Stimulated activated CD4-positive, alpha-beta T cell treated with anti-CD3 and anti-CD28 coated beads, Interleukin-4, amount 100 ng/mL, for 4 hours (primary cell): ENCODE results near the gene TP53BP1.

Experiments used
- DNase-seq, 2 experiments: peaks; one replicate each; pipeline ENCODE4 v3.0.0-alpha.2; 2020

Gene TP53BP1

DNA sequence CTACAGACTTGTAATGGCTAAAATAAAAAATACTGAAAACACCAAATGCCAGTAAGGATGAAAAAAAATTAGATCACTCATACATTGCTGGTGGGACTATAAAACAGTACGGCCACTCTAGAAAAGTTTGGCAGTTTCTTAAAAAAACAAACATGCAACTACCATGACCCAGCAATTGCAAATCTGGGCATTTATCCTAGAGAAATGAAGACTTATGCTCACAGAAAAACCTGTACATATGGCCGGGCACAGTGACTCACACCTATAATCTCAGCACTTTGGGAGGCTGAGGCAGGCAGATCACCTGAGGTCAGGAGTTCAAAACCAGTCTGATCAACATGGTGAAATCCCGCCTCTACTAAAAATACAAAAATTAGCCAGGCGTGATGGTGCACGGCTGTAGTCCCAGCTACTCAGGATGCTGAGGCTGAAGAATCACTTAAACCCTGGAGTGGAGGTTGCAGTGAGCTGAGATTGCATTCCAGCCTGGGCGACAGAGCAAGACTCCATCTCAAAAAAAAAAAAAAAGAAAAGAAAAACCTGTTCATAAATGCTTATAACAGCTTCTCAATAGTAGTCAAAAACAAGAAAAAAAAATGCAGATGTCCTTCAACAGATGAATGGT, 5.6 kb downstream of the TP53BP1 start:
- no peak for DNase-seq

DNA sequence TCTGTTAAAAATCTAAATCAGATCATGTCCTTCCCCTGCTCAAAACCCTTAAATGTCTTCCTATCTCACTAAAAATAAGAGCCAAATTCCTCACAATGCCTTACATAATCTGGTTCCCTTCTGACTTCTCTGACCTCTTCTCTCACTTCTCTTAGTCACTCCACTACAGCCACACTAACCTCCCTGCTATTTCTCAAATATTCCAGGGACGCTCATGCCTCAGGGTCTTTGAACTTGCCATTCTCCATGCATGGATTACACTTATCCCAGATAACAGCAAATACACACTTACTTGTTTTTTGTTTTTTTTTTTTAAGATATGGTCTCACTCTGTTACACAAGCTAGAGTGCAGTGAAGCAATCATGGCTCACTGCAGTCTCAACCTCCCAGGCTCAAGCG, 8.5 kb downstream of the TP53BP1 start:
- no peak for DNase-seq

DNA sequence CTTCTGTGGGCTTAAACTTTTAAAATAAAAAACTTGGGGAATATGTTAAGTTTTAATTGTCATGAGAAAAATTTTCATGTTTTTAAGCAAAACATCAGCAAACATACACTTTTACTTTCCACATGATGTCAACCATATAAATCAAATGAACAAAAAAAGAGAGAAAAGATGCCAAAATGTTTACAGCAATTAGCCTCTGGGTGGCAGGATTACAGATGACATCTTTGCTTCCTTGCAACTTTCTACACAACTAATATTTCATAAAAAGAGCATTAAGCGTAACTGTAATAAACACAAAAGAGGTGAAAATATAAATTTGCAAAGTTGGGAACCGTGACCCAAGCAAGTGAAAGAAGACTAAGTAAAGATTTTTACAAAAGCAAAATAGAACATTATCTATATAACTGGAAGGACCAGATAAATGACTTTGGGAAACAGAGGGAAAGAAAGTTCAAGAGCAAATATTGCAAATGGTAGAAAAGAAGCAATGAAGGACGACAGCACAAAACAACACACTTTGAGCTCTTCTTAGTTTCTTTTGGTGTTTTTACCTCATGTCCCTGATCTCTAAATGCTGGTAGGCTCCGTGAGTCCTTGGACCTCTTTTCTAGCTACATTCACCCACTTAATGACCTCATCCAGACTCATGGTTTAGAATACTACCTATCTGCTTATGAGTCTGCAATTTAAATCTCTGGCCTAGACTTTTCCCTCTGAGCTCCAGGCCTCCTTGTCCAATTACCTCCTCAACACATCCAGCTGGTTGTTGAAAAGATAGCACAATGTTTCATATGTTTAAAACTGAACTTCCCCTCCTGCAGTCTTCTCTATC, 9.4 kb downstream of the TP53BP1 start:
- DNase-seq, result no peak

DNA sequence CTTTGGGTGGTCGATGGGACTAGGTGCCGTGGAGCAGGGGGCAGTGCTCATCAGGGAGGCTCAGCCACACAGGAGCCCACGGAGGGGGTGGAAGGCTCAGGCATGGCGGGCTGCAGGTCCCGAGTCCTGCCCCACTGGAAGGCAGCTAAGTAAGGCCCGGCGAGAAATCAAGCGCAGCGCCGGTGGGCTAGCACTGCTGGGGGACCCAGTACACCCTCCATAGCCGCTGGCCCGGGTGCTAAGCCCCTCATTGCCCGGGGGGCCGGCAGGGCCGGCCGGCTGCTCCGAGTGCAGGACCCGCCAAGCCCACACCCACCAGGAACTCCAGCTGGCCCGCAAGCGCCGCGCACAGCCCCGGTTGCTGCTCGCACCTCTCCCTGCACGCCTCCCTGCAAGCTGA, 19.1 kb downstream of the TP53BP1 start:
- DNase-seq, result no peak

DNA sequence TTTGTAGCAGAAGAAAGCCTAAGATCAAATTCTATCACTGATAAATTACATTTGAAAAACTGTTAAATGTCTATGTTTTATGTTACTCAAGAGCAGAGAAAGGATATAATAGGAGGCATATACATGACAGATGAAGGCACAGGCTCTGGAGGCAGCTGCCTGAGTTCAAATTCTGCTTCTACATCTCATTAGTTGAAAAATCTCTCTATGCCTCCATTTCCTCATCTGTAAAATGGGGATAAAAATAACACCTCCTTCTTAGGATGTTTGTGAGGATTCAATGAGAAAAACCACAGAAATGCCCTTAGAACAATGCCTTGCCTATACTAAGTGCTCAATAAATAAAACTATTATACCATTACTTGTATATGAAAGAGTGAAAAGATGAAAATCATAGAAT, 21.0 kb downstream of the TP53BP1 start:
- no peak for DNase-seq

DNA sequence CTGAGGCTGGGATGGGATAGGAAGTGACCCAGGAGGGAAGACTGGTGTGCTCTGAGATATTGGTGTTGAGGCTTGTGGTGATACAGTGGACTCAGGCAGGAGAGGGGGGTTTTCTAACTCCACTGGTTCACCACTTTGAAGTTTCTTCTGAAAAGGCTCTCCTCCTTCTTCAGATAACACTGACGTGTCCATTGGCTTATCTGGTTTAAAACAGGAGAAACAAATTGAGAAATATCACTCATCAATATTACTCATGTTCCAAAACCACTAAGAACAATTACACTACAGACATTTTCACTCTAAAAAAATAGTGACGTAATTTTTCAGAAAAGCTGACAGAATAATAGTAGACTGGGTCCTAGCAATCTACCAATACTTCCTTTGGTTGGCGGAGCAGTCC, 23.1 kb downstream of the TP53BP1 start:
- DNase-seq, result no peak

DNA sequence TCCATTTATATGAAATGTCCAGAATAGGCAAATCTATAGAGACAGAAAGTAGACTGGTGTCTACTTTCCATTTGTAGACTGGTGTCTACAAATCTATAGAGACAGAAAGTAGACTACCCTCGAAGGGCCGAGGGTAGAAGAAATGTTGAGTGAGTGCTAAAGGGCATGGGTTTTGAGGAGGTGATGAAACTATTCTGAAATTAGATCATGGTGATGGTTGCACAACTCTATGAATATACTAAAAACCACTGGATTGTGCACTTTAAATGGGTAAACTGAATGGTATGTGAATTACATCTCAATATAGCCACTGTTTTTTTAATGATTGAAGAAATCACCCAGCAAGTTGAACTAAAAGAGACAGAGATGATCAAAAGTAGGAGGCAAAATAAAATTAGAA, 27.9 kb downstream of the TP53BP1 start:
- DNase-seq, result no peak

DNA sequence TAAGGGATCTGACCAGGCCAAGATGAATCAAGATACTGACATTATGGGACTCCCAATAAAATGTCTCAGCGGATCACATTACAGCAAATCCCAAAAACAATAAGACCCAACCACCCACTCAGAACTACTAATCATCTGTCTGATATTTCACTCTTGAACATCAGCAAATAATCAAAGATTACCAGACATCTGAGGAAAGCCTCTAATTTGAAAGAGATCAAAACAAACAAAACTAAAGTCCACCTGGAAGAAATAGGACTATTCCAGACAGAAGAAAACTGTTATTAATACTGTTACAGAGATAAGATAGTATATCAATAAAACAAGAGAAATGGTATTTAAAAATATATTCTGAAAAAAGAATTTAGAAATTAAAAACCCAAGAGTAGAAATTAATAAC, 29.0 kb downstream of the TP53BP1 start:
- DNase-seq, result no peak

DNA sequence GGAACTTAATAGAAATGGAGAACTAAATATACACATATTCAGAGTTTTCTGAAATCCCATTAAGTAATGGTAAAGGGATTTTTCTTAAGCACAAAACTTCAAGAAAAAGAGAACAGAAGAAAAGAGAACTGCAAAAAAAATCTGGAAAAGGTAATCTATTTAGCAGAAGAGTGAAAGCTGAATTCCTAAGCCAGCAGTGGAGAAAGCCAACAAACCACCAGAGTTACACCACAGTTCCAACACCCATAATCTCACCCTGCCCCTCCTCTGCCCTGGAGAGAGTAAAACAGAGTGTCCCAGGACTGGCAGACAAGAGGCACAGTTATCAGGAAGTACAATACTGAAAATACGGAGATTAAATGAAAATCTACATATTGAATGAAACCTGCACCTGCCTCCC, 29.4 kb downstream of the TP53BP1 start:
- no peak for DNase-seq

DNA sequence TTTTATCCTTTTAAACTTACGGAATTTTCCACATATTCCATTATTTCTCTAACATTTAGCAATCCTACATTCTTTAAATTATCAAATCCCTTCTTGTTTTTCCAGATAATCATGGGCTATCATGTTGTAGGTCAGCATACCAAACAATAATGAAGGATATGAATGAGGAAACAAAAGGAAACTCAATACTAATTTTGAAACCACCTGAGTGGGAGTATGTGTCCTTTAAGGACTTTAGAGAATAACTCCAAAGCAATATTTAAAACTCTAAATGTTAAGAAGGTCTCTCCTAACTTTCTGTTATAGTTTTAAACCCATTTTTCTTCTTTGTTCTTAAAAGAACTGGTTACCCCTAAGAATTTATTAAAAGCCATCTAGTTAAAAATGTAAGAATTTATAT, 43.0 kb downstream of the TP53BP1 start:
- no peak for DNase-seq

DNA sequence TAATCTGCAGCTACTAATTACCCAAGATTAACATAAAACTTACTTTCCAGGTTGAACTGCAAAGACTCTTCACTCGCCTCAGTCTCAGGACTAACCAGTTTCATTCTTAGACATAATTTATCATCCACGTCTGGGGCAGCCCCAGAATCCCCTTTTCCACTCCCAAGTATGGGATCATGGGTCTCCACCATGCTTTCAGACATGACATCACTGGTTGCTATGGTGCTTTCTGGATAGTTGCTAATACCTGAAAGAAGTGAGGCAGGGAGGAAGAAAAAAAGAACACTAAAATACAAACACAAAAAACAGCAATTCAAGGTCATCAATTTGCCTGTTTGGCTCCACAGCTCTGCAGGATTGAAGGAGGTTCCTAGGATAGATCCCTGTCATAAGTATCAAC, 46.6 kb downstream of the TP53BP1 start:
- DNase-seq, result no peak

DNA sequence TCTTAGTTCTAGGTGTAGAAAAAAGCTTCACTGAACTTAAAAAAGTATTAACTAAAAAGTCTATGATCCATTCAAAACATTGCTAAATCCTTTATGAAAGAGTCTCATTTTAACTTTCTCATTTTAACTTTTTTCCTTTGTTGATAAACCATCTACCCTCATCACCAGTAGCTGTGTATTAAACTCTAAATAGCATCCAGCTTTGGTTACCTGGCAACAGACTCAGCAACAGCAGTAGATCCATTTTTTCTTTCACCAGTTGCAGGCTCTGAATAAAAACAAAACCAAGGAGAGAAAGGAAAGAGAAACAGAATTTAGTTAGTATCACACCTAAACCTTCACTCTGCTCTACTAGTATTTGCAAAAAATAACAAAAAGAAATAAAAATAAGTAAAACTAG, 51.6 kb downstream of the TP53BP1 start:
- DNase-seq, result no peak

DNA sequence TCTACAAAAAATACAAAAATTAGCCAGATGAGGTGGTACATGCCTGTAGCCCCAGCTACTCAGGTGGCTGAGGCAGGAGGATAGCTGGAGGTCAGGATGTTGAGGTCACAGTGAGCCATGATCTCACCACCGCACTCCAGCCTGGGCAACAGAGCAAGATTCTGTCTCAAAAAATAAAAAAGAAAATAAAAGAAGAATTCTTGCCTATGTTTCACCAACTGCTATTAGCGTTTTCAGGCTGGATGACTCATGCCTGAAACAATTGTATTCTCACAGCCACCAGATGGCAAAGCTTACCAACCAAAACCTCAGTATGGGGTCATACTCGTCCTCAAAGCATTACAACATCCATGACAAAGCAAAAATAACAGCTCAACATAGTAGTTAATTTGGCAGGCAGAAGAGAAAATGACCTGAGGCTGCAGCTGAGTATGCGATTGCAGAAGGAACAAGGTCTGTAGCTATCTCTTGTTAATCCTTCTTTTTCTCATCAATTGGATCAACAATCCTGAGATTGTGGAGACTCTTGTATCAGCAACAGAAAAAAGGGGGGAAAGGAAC, 52.2 kb downstream of the TP53BP1 start:
- peak; percentile 2 to 25 for DNase-seq

DNA sequence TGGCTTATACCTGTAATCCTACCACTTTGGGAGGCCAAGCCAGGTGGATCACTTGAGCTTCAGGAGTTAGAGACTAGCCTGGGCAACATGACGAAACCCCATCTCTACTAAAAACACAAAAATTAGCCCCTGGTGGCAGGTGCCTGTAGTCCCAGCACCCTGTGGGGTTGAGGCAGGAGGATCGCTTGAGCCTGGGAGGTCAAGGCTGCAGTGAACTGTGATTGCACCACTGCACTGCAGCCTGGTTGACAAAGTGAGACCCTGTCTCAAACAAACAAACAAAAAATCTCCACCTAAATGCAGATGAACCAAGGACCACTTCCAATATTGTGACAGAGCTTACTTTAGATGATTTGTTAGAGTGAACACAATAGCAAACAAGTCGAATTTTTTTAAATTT, 53.7 kb downstream of the TP53BP1 start:
- no peak for DNase-seq

DNA sequence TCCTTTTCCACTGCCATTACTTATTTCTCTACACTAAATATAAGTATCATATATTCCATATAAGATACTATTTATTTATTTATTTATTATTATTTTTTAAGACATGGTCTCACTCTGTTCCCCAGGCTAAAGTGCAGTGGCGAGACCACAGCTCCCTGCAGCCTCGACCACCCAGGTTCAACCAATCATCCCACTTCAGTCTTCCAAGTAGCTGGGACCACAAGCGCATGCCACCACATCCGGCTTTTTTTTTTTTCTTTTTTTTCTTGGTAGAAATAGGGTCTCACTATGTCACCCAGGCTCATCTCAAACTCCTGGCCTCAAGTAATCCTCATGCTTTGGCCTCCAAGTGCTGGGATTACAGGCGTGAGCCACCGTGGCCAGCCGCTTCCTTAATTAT, 56.6 kb downstream of the TP53BP1 start:
- DNase-seq, result no peak

DNA sequence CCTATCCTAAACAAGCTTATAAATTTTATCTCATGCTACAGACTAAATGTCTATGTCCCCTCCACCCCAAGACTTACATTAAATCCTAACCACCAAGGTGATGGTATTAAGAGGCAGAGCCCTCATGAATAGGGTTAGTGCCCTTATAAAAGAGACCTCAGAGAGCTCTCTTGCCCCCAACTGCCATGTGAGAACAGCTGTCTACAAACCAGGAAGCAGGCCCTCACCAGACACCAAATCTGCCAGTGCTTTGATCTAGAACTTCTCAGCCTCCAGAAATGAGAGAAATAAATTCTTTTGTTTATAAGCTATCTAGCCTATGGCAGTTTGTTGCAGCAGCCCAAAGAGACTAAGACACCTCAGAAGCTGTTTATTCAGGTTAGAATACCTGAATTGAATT, 58.5 kb downstream of the TP53BP1 start:
- DNase-seq, result no peak

DNA sequence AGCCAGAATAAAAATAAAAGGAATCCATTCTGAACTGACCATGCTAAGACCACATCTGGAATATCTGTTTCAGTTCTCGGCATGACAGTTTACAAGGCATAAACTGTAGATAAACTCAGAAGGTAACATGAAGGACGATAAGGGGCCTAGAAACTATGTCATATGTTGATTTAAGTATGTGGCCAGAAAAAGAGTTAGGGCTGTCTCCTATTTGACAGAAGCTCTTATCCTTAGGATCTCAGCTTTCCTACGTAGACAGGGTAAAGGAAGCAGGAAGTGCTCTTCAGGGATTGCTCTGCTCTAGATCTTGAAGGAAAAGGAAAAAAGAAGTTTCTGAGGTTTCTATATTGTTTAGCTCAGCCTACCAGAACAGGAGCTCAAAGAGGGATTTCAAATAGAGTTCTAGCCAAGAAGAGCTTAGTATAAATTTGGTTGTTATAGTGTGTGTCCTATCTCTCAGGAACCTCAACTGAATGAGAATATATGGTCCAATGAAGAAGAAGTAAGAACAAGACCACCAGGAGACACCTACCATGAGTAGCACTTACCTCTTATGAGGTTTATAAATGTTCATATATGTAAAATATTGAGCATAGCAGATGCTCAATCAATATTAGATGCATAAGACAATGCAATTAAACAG, 59.2 kb downstream of the TP53BP1 start:
- no peak for DNase-seq

DNA sequence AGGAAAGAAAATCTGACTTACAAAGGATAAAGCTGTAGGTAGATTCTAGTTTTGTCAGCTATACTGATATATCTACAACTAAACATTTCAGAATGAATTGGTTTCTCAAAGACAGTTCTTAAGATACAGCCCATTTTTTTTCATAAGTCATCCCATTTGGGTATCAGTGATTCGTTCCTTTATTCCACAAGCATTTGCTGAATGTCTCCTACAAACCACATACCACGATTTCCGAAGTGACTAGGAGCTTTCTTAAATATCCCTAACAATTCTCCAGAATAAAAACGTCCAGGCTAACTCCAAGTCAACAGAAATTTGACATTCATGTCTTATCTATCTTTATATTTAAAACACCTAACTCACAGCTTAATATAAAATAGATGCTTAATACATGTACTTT, 59.8 kb downstream of the TP53BP1 start:
- DNase-seq, result no peak

DNA sequence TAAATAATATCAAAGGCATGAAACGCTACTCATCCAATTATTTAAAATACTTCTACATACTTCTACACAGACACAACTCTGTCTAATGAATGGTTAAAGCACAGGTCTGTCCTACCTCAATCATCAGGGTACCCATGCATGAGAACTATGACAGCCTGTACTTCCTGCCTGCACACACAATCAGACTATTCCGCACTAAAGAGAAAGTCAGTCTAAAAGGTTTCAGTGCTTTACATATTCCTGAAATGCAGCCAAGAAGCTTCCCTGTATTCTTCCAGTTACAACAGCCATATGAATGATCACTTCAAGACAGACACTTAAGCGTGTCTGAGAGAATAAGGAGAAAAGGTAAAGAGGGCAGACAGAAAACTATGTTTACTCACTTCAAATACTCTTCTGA, 63.3 kb downstream of the TP53BP1 start:
- DNase-seq, result no peak

DNA sequence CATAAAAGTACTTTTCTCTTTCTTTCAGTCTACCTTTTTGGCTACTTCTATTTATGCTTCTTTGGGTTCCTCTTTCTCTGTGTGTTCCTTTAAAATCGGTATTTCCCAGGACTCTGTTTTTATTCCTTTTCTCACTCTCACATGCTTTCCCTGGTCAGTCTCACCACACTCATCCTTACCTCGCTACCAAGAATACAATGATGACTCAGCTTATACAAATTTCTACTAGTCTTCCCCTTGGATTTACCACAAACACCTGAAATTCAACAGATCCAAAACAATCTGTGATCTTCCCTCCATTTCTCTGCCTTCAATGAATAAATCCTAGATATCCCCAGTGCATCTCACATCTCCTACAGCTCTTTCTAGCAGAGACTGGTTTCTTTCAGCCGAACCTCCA, 69.2 kb downstream of the TP53BP1 start:
- no peak for DNase-seq

DNA sequence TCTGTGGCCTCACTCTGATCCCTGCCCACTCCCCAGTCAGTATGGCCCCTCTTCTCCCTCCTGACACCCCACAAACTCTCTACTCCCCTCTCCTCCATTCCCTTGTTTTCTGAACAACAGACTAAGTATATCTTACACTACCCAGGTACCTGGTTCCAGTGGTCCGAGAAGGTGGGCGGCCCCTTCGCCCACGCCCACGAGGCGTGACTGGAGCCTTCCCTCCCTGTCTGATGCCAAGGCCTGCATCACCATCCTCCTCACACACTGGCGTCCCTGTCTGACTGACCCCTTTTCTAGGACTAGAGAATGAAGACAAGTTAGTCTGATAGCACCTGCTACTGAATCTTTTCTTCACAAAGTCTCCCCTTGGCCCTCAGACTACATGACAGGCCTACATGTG, 72.1 kb downstream of the TP53BP1 start:
- DNase-seq, result no peak

DNA sequence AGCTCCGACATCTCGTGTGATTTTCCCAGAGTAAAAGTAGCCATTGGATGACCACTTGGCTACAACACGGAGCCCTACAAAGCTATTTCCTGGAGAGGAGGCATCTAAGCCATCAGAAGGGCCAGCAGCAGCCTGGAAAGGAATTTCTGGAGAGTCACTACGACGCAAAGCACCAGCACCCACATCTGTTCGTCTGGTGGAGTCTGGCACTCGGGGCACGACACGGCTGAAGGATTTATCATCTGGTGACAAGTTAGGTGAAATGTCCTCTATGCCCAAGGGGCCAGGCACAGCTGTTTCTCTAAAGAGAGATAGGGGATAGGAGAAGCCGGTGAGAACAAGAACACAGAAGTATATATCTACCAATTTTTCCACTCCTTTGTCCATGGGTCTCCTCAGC, 72.5 kb downstream of the TP53BP1 start:
- no peak for DNase-seq

DNA sequence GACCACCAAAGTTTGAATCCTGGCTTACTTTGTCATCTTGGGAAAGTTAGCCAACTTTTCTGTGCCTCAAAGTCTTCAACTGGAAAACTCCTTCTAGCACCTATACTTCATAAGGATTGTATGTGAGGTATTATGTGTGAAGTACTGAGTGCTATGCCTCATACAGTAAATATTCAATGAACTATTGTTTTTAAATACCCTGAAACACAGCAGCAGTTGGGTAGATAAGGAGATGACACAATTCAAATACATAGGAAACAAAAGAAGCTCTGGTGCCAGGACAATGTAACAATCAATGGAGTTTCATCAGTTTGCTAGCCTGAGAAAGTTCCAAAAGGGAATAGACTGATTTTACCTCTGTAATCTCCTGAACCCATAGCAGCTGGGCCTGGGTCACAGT, 78.8 kb downstream of the TP53BP1 start:
- no peak for DNase-seq

DNA sequence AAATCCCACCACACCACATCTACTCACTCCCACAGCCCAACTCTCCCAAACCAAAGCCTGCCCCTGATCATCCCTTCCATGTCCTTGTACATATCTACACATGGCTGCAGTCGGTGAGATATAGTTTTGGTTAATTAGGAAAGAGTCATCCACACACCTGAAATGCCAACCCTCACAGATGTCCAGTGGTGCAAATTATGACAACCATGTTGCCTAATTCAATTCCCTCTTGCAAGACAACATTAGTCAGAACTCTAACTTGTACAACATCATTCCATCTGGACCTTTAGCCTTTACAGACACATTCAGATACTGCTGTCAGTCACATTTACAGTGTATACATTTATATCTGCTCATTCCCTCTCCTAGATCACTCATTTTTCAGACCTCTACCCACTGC, 80.9 kb downstream of the TP53BP1 start:
- no peak for DNase-seq
